RPMI7951 (cell line): ENCODE results near the gene STRIP2. TPM values are rescaled to one million over a fixed set of nuclear protein-coding genes. Genes with fewer than 3 reads are reported as not detected.
"Not testable (repeated sequence)": the region's sequence is repeated elsewhere in the genome, so short reads cannot be mapped to it uniquely, and the experiment has no call there.

ENCODE experiments used
- DNase-seq: peaks from one replicate; pipeline ENCODE4 v3.0.0-alpha.2; 2012; ENCODE audit warnings: low read depth
- total RNA-seq: library from RNA; depleted of rRNA; stranded (reverse); fragments of >200 nt; shearing (Covaris generic); gene quantifications from 2 replicates; pipeline ENCODE4 v1.2.3, GENCODE V29; 2014

Gene STRIP2
- total RNA-seq, 1 experiment from 2014 or later = 6.4 TPM

DNA sequence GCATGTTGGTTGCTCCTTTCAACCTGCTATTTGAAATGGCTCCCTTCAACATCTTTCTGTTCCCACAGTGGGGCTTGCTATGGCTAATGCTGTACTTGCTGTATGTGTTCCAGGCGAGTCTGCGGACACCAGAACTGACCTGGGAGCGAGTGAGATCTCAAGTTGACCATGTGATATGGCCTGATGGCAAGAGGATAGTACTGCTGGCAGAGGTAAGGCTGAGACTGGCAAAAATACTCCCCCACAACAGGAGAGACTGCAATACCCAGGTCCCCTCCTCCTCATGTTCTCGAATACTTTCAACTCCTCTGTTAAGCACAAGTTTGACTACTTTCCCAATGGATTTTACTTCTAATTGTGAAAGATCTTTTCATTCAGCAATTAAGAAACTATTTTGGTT lies 11.5 kb upstream of the STRIP2 start:
- no peak for DNase-seq

DNA sequence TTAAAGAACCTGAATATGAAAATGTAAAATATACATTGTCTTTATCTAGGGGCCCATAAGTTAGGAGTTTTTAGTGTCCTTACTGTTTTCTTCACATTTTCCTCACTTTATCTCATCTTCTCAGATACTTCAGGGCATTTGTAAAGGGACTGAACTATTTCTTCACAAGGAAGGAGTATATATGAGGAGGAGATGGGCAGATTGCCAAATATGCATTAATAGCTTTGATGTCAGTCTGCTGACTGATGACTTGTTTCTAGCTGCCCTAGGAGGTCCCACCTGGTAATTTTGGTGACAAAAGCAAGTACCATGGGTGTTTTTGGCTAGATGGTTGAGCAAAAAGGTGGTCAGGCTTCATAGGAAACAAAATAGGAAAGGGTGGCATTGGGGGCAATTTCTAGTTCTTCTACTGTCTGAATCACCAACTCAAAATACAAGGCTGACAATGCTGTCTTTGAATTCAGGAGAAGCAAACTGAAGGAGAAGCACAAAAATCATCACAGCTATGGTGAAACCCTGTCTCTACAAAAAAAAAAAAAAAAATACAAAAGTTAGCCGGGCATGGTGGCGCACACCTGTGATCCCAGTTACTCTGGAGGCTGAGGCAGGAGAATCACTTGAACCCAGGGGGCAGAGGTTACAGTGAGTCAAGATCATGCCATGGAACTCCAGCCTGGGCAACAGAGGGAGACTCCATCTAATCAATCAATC lies 10.4 kb upstream of the STRIP2 start:
- DNase-seq = peak; percentile 16

DNA sequence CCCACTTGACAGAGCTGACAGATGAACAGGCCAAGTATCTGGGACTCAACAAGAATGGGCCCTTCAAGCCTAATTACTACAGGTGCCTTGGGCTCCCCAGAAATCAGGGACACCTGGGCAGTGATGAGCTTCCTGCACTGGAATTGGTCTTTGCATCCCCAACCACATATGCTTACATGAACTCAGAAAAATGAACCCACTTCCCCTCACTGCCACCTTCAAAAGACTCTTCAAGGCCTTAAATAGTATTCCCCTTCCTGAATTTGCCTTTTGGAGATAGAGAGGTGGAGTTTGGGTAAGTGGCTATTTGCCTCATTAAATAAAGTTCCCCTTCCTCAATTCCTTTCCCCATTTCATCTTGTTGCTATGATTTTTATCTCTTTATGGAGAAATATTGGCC lies 7.8 kb upstream of the STRIP2 start:
- DNase-seq = no peak

DNA sequence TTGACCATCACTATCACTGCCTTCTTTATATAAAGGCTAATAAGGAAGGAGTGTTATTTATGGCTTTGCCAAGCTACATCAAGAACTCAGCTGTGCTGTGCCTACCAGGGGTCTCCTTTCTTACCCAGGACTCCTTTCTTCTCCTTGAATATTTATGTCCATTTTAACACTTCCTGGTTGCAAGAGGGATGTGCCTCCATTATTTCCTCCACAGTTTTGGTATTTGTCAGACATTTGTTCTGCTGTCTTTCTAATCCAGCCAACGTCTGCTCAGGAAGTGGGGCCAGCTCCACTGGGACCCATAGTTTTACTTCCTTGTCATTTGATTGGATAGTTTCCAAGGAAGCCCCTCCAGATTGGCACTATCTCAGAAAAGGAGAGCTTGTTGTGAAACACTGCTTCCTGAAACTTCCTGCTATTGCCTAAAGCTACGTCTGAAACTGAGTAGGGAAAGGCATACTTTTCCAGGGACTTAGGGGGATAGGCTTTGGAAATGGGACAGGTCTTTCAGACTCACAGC lies 6.6 kb upstream of the STRIP2 start:
- DNase-seq = no peak

DNA sequence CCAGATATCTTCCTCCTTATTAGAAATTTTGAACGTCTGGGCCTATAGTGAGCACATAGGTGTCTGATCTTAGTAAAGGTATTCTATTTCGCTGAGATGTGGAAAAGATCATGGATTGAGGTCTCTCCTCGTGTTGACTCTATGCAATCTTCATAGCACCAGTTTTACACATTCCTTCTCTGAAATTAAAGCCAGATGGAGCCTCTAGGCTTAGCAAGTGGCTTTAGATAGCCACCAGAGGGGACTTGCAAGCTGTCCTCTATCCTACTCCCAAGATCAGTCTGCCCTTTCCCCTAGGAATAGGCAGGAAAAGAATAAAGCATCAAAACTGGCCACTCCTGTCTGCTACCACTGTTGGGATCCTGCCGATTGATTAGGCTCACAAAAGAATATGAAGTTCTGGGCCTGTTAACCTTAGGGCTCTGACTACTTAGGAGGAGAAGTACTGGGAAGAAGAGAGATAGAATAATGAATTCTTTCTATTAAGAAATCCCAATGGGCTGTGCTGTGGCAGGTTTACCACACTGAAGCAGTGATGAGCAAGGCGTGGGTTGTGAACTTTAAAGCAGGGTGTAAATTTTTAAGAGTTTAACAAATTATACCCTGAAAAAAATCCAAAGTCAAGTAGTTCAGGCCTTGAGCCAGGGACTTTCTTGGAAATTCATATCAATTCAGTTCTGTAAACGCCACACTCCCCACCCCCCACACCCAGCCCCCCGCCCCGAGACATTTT lies 2.2 kb upstream of the STRIP2 start:
- peak; percentile 7 for DNase-seq

DNA sequence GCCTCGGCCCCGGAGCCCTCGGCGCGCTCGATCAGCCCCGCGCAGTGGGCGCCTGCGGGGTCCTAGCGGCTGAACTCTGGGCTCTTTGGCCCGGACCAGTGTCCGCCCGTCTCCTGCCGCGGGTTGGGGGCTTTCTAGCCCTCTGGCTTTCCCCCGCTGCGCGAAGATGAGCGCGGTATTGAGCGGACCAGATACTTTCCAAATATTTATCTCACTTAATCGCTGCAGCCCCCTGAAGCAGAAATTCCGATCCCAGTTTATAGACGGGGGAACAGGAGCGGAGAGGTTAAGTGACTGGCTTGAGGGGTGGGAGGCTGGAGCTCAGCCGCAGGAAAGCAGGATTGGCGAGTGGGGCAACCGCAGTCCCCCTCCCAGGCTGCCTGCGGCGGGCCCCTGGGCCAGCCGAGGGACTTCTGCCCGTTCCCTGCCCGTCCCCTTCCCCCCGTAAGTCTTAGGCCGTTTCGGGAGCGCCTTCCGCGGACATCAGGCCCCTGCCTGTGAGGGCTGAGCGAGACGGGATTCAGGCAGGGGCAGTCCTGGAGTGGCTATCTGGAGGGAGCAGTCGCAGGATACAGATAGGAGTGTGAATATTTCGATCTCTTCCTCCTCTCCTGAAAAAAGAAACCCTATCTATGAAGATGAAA lies 565 bp downstream of the STRIP2 start:
- DNase-seq = peak; percentile 28

DNA sequence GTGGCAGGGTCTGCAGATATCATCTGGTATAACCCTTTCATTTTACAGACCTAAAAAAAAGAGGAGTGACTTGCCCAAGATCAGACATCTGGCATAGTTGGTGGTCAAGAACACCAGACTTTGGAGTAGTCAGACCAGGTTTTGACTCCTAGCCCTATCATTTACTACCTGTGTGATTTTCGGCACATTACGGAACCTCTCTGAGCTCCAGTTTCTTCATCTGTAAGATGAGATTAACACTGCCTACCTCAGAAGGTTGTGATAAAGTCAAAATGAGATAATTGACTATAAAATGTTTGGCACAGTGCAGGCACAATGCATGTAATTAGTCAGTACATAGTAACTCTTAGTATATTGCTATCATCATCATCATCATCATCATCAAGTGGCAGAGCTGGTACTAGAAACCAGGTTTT lies 1.2 kb downstream of the STRIP2 start:
- DNase-seq = no peak

DNA sequence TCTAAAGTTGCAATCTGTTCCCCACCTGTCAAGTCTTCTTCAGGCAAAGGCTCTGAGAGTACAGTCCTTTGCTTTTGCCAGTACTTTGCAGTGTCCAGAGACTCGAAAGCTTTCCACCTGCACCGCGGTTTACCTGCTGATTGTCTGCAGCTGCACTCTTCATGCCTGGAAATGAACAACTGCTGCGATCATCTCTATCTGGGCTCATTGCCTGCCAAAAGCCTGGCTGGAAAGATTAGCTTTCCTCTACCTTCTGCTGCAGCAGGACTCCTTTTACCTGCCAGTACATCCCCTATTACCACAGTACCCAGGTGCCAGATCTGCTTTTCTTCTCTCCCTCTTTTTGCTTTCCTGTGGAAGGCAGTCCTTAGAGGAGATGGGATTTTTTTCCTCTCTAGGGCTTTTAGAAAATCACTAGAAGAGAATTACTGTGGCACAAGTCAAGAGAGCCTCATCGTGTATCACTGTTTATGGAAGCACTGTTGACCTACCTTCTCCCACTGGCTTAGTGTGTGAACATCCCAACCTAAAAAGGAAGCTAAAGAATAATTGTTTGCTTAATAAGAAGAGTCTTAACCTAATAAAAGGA lies 2.2 kb downstream of the STRIP2 start:
- DNase-seq = no peak

DNA sequence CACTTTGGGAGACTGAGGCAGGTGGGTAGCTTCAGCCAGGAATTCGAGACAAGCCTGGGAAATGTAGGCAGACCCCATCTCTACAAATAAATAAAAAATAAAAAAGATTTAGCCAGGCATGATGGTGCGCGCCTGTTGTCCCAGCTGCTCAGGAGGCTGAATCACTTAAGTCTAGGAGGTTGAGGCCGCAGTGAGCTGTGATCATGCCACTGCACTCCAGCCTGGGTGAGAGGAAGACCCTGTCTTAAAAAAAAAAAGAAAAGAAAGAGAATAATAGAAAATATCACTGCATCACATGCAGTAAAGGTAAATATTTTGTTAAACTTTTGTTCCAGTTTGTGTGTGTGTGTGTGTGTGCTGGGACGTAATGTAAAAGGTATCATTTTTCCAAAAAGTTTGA lies 3.0 kb downstream of the STRIP2 start:
- no peak for DNase-seq

DNA sequence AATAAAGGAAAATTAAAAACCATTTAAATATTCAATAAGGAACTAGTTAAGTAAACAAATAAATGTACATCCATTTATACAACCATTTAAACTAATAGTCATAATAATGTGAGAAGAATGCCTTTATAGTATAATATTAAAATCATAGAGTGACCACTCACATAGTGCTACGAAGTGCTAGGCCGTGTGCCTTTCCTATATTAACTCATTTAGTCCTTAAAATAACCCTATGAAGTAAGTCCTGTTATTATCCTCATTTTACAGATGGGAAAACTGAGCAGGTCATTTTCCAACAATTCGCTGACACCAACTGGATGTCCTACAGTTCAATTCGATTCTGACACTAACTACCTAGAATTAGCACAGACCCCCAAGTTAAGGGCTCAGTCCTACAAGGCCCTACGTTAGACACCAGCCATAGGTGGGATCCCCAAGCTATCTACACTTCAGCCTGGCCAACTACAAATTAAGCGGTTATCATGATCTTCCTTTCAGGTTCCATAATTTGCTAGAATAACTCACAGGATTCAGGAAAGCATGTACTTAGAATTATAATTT lies 4.1 kb downstream of the STRIP2 start:
- DNase-seq = no peak

DNA sequence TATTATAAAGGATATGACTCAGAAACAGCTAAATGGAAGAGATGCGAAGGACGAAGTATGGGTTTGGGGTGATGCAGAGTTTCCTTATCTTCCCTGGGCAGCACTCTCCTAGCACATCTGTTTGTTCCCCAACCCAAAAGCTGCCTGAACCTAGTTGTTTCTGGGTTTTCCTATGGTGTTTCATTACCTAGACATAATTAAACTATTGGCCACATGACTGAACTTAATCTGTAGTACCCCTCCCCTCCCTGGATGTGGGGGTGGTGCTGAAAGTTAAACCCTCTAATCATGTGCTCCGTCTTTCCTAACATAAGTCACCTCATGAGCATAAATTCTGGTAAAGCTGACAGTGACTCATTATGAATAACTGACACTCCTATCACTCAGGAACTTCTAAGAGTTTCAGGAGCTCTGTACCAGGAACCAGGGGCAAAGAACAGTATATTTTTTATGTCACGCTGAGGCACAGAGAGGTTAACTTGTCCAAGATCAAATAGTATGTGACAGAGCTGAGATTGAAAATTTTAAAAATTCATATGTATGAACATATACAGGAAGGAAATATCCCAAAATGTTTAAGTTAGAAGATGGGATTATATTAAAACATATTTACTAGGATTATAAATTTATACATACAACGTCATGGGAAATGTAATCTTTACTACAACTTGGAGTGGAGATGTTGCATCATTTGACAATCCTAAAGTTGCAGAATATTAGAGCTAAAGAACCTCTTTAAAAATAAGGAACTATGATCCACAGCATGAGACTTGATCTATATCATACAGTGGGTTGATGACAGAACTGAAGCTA lies 4.8 kb downstream of the STRIP2 start:
- DNase-seq = peak; percentile 67

DNA sequence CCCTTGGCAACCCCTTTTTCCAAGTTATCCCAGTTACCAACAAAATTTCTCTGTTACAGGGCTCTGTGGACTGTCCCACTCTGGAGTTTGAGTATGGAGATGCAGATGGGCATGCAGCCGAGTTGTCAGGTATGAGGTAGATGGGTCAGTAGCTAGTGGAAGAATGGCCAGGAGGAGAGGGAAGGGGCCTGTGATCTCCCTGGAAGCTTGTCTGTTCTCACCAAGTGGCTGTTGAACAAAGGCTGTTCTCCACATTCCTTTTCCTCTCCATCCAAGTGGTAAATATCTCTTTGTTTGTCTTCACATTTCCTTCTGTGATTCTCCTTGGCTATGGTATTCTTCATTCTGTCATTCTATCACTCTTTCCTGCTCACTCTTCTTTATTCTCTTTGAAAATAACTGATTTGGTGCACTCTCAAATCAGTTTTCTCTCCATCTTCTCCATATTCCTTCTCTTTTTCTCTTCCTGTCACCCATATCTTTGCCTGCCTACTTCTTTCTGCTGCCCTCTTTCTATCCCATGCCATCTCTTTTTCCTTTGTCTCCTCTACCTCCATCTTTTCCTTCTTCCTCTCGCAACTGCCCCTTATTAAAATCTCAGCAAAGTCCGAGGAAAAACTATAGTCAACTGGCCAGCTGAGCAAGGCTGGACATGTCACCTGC lies 5.9 kb downstream of the STRIP2 start:
- no peak for DNase-seq

DNA sequence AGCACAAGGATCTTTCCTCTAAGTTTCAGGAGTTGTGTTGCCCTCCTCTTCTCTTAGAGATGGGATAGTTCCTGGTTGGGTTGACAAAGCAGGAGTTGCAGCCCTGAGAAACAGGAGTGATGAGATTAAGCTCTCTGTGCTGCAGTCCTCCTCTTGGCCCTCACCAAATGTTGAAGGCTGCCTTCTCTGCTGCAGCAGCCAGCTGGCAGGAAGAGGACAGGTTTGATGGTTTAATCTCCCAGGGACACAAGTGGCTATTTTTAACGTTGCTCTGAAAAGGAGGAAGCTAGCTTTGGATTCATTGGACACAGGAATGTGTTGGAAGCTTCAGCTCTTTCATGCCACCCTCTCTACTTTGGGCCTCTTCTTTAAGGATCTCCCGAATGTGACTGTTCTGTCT lies 9.4 kb downstream of the STRIP2 start:
- no peak for DNase-seq

DNA sequence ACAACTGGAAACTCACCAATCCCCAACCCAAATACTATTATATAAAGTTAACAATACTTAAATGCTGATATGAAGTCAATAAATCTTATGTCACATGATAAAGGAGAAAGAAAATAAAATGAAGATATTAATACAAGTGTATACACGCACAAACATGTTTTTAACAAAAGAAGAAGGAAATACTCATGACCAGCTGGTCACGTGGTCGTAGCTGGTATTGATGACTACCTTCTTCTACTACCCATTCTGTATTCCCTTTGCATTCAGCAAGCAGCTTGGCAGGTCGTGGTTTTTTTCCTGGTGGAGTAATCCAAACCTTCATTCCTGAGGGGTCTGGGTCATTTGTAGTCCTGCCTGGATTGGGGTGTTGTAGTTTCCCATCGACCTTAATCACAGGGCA lies 10.5 kb downstream of the STRIP2 start:
- not testable (repeated sequence) for DNase-seq

DNA sequence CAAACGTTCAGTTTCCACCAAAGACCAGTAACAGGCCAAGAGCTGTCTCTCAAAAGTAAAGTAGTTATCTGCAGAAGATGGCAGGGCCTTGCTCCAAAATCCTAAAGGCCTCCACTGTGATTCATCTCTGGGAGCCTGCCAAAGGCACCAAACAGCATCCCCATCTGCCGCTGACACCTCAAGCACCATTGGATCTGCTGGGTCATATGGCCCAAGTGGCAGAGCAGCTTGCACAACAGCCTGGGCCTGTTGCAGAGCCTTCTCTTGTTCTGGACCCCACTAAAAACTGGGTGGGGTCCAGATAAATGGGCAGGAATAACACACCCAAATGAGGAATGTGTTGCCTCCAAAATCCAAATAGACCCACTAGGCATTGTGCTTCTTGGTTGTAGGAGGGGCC lies 12.7 kb downstream of the STRIP2 start:
- peak; percentile 53 for DNase-seq

DNA sequence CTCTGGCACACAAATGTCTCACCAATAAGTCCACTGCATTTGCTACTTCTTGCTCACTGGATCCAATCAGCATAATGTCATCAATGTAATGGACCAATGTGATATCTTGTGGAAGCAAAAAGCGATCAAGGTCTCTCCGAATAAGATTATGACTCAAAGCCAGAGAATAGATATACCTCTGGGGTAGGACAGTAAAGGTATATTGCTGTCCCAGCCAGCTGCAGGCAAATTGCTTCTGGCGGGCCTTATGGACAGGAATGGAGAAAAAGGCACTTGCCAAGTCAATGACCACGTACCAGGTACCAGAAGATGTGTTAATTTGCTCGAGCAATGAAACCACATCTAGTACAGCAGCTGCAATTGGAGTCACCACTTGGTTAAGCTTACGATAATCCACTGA lies 13.2 kb downstream of the STRIP2 start:
- not testable (repeated sequence) for DNase-seq

DNA sequence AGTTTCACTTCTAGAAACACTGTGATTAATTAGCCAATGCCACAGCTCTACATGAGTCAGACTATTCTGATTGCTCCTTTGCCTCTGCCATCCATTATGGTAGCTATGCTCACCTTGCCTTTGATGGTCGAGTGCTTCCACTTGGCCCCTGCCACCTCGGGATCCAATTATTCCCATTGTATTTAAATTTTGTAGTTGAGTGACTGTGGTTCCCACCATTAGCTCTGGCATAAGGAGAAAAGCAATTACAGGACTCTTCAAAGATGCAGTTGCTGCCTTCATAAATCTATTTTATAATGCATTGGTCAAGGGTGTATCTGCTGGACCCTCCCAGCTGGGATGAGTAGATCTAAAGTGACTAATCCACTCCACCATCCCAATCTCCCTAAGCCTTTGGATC lies 14.4 kb downstream of the STRIP2 start:
- DNase-seq = not testable (repeated sequence)

DNA sequence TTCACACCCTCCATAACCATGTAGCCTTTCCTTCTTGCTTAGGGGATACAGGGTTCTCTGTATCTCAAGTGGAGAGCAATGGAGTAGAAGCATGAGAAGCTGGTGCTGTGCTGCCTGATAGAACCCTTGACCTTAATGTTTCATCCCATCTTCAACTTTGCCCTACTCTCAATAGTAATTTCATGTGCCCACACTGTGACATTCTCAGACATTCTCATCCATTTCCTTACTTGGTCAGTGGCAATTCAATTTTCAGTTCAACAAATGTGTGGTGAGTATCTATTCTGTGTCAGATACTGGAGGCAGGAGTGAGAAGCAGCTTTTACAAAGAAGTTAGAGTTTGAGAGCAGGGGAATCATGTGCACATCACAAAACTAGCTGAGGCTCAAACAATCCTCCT lies 16.1 kb downstream of the STRIP2 start:
- DNase-seq = no peak

DNA sequence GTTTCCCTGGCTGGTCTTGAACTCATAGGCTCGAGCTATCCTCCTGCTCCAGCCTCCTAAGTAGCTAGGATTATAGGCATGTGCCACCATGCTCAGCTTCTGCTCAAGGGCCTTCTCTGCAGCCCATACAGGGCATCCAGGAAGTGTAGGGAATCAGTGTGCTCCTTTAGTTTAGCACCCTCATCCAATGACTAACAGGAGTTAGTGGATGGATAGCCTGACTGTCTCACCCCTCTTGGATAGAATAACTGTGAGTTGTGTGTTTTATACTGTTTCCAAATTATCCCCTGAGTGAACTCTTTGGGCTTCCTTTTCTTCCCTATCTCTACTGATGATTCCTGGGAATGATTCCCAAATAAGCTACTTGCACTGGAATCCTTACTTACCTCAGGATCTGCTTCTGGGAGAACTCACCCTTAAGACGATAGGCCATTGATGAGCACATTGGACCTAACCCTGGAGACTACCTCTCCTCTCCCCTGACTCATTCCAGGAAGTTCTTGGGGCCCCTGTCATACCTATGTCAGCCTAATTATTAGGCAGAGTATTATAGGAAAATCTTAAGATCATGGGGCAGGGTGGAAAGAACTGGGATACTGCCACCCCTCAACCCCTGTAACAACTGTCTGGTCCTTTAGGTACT lies 18.5 kb downstream of the STRIP2 start:
- DNase-seq = no peak
